ENCODE data around the gene NMUR1. TPM values are rescaled to one million over a fixed set of nuclear protein-coding genes. Genes with fewer than 3 reads are reported as not detected.
A peak's percentile ranks its signal among the peaks of the same experiment; 100 is the strongest.

Gene NMUR1
- total RNA-seq, 2 experiments from 2014 or later: 0.11 to 0.14 TPM

DNA sequence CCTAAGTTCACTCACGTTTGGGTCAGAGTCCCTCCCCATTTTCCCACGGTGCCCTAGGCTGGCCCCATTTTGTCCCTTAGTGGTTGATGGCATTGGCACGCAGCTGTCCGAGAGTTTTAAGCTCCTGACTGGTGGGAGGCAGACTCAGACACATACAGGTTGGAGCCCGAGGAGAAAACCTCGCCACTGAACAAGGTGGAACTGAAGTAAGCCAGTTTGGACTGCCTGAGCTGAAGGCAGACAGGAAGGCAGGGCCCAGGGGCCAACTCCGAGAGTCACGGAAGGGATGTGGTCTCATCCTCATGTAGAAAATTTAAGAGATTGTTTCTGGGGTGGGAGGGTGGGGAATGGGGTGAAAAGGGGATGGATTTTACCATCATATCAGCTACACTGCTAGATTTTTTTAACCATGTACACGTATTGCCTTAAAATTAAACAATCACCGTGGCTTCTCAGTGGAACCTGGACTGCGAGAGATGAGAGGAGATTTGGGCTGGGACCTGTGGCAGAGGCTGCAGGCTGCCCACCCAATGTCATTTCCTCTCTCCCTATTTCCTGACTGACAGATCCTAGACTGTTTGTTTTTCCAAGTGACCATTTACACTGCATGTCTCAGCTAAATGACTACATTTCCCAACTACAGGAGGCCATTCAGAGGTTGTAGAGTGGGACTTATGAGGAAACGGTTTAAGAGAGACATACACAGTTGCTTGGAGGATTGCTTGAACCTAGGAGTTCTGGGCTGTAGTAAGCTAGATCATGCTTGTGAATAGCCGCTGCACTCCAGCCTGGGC is 19.4 kb upstream of the NMUR1 start:
- Mint-ChIP-seq H3K9me3 (peaks cover 10% of the 10 kb centered on the region), H3K27me3 (no peaks in the 10 kb centered on the region), H3K36me3 (ENCODE audit: low read depth) (peaks cover 9% of the 10 kb centered on the region), H3K4me3 (no peak overlapping the region), H3K27ac (no peak overlapping the region), H3K4me1 (ENCODE audit: low read depth) (peaks cover 26% of the 10 kb centered on the region)
- Histone ChIP-seq H3K27me3 (ENCODE audit: control insufficient read depth in 1 of 2, insufficient read depth in 2 of 2, low read length in 2 of 2) (no peaks in the 10 kb centered on the region), H3K36me3 (ENCODE audit: insufficient read depth, low read length) (no peaks in the 10 kb centered on the region), H3K27ac (ENCODE audit: low read depth in 1 of 2, low read length in 2 of 2) (no peak overlapping the region), H3K4me1 (ENCODE audit: insufficient read depth, low read length) (peaks cover 53% of the 10 kb centered on the region), H3K9me3 (ENCODE audit: control insufficient read depth in 1 of 2, insufficient read depth in 1 of 2, low read length in 2 of 2) (peaks cover 0 to 12% of the 10 kb centered on the region in 2 experiments), H3K4me3 (ENCODE audit: low read length) (no peak overlapping the region)
- CTCF ChIA-PET: interaction anchor here (0.7 kb wide), 1 partner anchor 157 kb away, joined by 4 read pairs; no protein-coding TSS in a partner anchor
- TF ChIP-seq, protein P1, sequence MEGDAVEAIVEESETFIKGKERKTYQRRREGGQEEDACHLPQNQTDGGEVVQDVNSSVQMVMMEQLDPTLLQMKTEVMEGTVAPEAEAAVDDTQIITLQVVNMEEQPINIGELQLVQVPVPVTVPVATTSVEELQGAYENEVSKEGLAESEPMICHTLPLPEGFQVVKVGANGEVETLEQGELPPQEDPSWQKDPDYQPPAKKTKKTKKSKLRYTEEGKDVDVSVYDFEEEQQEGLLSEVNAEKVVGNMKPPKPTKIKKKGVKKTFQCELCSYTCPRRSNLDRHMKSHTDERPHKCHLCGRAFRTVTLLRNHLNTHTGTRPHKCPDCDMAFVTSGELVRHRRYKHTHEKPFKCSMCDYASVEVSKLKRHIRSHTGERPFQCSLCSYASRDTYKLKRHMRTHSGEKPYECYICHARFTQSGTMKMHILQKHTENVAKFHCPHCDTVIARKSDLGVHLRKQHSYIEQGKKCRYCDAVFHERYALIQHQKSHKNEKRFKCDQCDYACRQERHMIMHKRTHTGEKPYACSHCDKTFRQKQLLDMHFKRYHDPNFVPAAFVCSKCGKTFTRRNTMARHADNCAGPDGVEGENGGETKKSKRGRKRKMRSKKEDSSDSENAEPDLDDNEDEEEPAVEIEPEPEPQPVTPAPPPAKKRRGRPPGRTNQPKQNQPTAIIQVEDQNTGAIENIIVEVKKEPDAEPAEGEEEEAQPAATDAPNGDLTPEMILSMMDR (IDR thresholded peaks at IDR 0.05): no peak
- no peak for ATAC-seq (ENCODE audit: poor library complexity)
- intact Hi-C loops (cut with DNase I, micrococcal nuclease): no loop called here
- POLR2A ChIA-PET: no interaction called here
- DNase-seq: peak in 1 of 14 experiments; percentile 25

DNA sequence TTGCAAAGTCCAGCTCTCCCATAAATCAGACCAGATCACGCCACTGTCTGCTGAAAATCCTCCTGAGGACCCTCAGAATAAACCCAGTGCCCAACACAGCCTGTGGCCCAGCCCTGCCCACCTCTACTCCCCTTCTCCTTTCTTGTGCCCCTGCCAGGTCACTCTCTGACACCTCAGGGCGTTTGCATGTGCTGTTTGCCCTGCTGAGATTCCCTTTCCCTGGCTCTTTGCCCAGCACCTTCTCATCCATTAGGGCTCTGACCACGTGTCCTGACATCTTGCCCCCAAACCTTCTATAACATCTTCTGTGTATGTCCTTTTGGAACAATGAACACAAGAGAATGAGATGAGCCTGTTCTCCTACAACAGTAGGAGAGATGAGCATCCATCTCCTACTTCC is 18.5 kb upstream of the NMUR1 start:
- Mint-ChIP-seq H3K4me1 (ENCODE audit: low read depth) (peaks cover 26% of the 10 kb centered on the region), H3K4me3 (no peak overlapping the region), H3K27ac (no peak overlapping the region), H3K27me3 (no peaks in the 10 kb centered on the region), H3K9me3 (peaks cover 10% of the 10 kb centered on the region), H3K36me3 (ENCODE audit: low read depth) (peaks cover 9% of the 10 kb centered on the region)
- ChIA-PET POLR2A (no interaction called here), CTCF (no interaction called here)
- intact Hi-C loops (cut with DNase I, micrococcal nuclease): no loop called here
- Histone ChIP-seq H3K36me3 (ENCODE audit: insufficient read depth, low read length) (no peaks in the 10 kb centered on the region), H3K9me3 (ENCODE audit: control insufficient read depth in 1 of 2, insufficient read depth in 1 of 2, low read length in 2 of 2) (peaks cover 6 to 12% of the 10 kb centered on the region in 2 experiments), H3K4me1 (ENCODE audit: insufficient read depth, low read length) (peaks cover 46% of the 10 kb centered on the region), H3K27me3 (ENCODE audit: control insufficient read depth in 1 of 2, insufficient read depth in 2 of 2, low read length in 2 of 2) (no peaks in the 10 kb centered on the region), H3K4me3 (ENCODE audit: low read length) (no peak overlapping the region), H3K27ac (ENCODE audit: low read depth in 1 of 2, low read length in 2 of 2) (no peak overlapping the region)
- TF ChIP-seq, protein P1 (IDR thresholded peaks at IDR 0.05): no peak
- DNase-seq (no peak), ATAC-seq (ENCODE audit: poor library complexity) (no peak)

DNA sequence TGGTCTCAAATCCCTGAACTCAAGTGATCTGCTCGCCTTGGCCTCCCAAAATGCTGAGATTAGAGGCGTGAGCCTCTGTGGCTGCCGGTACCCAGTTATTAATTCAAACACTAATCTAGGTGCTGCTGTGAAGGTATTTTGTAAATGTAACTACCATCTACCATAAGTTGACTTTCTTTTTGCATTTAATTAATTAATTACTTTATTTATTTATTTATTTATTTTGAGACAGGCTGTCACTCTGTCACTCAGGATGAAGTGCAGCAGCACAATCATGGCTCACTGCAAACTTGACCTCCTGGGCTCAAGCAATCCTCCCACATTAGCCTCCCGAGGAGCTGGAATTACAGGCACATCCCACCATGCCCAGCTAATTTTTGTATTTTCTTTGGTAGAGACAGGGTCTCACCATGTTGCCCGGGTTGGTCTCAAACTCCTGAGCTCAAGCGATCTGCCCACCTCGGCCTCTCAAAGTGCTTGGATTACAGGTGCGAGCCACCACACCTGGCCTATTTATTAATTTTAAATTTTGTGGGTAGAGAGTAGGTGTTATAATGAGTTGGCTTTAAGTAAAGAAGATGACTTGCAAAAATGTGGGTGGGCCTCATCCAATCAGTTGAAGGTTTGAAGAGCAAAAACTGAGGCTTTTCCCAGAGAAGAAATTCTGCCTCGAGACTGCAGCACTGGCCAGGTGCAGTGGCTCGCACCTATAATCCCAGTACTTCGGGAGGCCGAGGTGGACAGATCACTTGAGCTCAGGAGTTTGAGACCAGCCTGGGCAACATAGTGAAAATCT is 17.3 kb upstream of the NMUR1 start:
- ChIA-PET POLR2A (no interaction called here), CTCF (no interaction called here)
- peaks cover 46% of the 10 kb centered on the region for H3K4me1 ChIP-seq (ENCODE audit: insufficient read depth, low read length)
- peaks cover under 1% of the 10 kb centered on the region for H3K9me3 Mint-ChIP-seq
- peaks cover 26% of the 10 kb centered on the region for H3K4me1 Mint-ChIP-seq (ENCODE audit: low read depth)
- DNase-seq (no peak), ATAC-seq (ENCODE audit: poor library complexity) (no peak)
- H3K36me3 ChIP-seq (ENCODE audit: insufficient read depth, low read length): no peaks in the 10 kb centered on the region
- H3K4me3 ChIP-seq (ENCODE audit: low read length): no peak overlapping the region
- no peaks in the 10 kb centered on the region for H3K27me3 ChIP-seq (ENCODE audit: control insufficient read depth in 1 of 2, insufficient read depth in 2 of 2, low read length in 2 of 2)
- no peak overlapping the region for H3K27ac Mint-ChIP-seq
- H3K27ac ChIP-seq (ENCODE audit: low read depth in 1 of 2, low read length in 2 of 2): no peak overlapping the region
- peaks cover 11 to 12% of the 10 kb centered on the region in 2 experiments for H3K9me3 ChIP-seq (ENCODE audit: control insufficient read depth in 1 of 2, insufficient read depth in 1 of 2, low read length in 2 of 2)
- intact Hi-C loops (cut with DNase I, micrococcal nuclease): no loop called here
- no peak overlapping the region for H3K4me3 Mint-ChIP-seq
- H3K36me3 Mint-ChIP-seq (ENCODE audit: low read depth): no peaks in the 10 kb centered on the region
- H3K27me3 Mint-ChIP-seq: no peaks in the 10 kb centered on the region
- TF ChIP-seq, protein P1 (IDR thresholded peaks at IDR 0.05): no peak
